NCI-H128 (cell line): ENCODE measurements around the gene RTL10.

Experiments
- DNase-seq: peaks from one replicate; lab custom pipeline; 2025; ENCODE audit not compliant: unreplicated experiment; lab: John Stamatoyannopoulos, UW

The RTL10 gene

GRCh38 chr22:19826619-19826950, 28.1 kb downstream of the RTL10 start:
- DNase-seq = no peak

DNA sequence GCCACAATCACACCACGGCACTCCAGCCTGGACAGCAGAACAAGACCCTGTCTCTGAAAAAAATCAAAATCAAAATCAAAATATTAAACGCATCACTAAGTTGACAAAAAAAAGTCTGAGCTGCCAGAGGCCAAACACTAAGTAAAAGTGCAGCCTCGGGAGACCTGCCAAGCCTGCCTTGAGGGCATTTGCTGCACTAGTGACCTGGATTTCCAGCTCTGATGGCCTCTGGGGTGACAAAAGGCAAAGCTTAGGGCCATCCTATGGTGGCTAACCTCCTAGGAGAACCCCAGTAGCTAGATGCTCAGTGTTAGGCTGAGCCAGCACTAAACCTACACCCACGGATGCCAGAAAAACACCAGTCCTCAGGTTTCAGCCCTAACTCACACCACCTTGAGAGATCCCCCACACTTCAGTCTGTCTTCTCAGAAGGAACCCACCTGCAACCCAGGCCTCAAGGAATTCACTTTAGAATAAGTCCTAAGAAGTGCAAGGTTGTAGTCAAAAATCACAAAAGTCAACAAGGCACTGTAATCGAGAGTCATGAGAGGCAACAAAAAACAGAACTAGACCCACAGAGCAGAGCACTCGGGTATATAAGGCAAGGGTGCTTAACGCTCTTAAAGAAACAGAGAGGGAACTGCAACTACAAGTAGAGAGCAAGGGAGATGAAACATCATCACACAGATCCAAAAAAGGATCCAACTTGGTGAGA, 28.6 kb downstream of the RTL10 start:
- no peak for DNase-seq

DNA sequence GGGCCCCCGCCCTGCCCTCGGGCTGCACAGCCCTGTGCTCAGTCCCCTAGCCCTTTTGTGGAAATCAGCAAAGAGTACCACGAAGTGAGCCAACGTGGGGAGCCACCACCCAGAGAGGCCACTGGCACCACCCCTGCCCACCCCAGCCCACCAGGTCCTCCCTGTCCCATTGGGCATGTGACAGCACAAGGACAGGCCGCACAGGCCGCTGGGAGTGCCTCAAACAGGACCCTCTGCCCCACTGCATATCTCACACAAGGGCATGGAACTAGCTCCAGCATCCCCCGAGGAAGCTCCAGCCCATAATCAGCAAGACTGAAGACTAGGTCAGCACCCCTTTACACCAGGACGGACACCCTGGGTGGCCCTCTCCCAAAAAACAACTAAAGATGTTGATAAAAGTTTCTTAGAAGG, 29.7 kb downstream of the RTL10 start:
- no peak for DNase-seq

DNA sequence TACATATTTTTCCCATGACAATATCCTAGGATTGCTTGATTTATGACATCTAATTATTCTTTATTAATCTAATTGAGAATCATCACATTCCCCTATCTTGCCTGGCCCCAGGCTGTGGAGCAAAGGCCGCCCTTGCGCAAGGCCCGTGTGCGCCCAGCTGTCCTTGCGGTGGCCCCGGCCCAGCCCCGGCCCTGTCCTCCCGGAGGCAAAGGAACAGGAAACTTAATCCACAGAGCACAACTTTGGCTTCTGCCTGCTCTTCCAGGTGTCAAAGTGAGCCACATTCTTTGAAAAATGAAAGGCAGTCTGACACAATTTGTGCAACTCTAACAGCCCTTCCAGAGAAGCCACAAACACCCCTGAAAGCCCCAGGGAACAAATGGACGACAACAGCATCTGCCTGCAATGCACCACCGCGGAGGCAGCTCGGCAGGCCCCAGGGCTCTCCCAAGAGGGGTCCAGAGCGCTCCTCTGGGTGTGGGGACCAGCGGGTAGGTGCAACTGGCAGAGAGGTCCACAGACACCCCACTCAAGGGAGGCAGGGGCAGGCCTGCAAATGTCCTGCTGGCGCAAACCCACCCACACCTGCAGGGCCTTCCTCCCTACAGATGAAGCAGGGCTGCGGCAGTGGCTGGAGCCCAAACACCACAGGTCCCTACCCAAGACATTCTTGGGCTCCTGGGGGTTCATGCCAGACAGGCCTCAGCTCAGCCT, 30.3 kb downstream of the RTL10 start:
- no peak for DNase-seq

- DNase-seq = no peak
These were observed 30.8 kb downstream of the RTL10 start for GRCh38 chr22:19823902-19824211.

GRCh38 chr22:19823191-19823901, 31.3 kb downstream of the RTL10 start:
- no peak for DNase-seq

GRCh38 chr22:19822301-19823117, 32.2 kb downstream of the RTL10 start:
- DNase-seq = no peak

DNA sequence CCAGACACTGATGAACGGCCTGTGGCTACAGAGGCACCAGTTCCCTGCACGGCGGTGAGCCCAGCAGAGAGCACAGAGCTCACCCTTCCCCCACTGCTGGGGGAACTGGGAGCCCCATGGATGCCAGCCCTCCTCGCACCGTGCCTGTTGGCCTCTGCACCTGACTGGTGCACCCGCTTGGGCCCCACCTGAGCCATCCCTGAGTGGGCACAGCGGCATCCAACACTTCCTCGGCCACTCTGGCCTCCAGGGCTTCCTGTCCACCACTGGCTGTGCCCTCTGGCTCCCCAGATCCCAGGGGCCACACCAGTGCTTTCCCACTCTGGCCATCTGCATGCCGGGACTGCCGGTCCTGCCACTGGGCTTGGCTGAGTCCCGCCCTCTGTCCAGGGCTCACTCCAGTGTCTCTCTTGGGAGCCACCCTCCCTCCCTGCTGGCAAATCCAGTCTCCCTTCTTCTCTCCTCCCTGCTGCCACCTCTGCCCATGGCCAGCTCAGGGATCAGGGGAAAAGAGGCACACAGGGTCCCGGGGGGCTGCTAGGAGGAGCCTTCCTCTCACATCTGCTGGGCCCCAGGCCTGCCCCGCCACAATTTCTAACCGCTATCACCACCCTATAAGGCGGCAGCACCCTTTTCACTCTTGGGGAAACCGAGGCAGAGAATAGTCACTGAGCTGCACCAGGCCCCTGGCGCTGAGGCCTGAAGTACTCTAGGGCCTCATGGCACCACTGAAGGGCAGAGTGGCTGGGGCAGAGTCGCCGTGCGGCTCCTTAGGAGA, 33.0 kb downstream of the RTL10 start:
- DNase-seq = no peak

- no peak for DNase-seq
These were observed 33.7 kb downstream of the RTL10 start for GRCh38 chr22:19820880-19821522.

GRCh38 chr22:19819911-19820879, 34.5 kb downstream of the RTL10 start:
- DNase-seq = no peak

DNA sequence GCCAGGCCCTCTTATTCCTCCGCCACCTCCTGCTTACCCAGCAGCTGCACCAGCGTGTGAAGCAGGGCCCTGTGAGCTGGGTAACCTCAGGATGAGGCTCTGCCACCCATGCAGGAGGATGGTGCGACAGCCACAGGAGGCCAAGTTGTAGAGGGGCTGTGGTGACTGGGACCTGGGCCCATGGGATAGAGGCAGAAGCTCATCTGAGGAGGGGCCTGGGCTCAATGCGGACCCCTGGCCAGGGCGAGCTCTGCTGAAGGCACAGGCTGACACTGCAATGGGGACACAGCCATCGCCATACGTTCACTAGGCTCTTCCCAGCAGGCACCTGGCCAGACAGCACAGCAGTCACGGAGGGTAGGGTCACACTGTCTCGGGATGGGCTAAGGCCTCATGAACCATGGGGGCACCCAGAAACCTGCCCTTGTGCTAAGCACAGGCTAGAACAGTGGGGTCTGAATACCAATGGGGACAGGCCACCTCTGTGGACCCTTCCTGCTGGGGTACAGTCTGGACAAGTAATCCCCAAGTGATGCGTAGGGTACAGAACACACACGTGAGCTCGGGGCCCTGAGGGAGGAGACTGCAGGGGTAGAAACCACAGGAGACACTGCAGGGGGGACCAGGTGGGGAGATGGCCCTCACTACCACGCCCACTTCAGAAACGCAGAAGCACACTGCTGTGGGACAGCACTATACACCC, 35.3 kb downstream of the RTL10 start:
- no peak for DNase-seq

- no peak for DNase-seq
These were observed 36.1 kb downstream of the RTL10 start for GRCh38 chr22:19818324-19819207.

DNA sequence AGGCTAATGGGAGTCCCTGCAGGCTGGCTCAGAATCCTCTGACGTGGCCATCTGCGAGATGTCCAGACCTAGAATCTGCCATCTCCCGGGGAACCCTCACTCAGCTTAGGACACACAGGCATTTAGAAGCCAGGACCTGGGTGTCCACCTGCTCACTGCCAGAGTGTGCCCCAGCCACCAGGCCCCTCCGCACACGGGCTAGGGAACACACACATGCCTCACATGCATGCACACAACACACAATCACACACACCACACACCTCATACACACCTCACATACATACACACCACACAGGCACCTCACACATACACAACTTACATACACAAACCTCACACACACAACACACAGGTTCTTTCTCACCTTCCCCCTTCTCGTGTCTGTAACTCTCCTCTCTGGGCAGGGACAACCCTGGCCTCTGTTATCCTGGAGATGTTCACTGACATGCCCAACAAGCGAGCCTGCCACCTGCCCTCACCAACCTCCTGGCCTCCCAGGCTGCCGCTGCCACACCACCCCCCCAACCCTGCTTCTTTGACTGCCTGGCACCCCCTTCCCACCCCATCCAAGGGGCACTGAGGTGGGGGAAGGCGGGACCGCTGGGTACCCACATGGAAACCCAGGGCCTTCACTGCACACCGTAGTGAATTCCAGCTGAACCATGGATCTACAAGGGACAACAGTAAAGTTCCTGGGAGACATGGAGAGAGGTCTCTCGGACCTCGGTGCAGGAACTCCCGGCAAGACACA, 38.1 kb downstream of the RTL10 start:
- no peak for DNase-seq

- DNase-seq = no peak
These were observed 38.8 kb downstream of the RTL10 start for GRCh38 chr22:19815823-19816290.

DNA sequence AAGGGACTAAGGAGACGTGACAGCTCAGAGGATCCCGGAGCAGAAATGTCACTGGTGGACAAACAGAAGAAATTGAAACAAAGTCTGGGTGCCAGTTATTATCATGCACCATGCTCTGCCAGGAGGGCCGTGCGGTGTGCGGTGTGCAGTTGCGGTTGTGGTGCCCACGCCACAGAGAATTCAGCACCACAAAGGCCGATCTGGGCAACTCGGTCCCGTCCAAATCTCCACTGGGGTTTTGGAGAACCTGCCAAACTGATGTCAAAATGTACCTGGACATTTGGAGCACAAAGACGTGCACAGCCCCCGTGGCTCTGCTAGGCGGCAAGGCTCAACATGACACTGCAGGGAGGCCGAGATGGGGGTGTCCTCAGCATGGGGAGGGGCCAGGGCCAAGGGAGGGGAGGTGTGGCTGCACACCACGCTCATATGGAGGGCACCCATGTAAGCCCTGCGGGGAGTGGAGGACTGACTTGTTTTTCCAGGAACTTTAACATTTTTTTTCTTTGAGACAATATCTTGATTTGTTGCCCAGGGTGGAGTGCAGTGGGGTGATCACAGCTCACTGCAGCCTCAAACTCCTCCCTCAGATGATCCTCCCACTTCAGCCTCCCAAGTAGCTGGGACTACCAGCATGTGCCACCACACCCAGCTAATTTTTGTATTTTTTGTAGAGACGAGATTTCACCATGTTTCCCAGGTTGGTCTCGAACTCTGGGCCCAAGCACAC, 39.4 kb downstream of the RTL10 start:
- DNase-seq = no peak

- no peak for DNase-seq
These were observed 40.2 kb downstream of the RTL10 start for GRCh38 chr22:19814428-19814827.
